DOHH2 (cell line): ENCODE results near the gene EPHB2.

Source experiments
- CTCF ChIP-seq: fragments of 200-600 bp; sonication (generic); IDR thresholded peaks from one replicate; pipeline ENCODE4 v1.5.1; 2014; ENCODE audit warnings: antibody characterized with exemption, mild to moderate bottlenecking, low read depth, low read length; ENCODE audit not compliant: poor library complexity, severe bottlenecking
- EZH2phosphoT487 ChIP-seq: fragments of 200-600 bp; sonication (generic); IDR thresholded peaks from 2 replicates; pipeline ENCODE4 v1.6.1; 2017; ENCODE audit warnings: borderline replicate concordance, mild to moderate bottlenecking, antibody characterized with exemption, low read length, moderate library complexity, mixed read lengths

GRCh38 chr1:22705586-22705985 lies 5.1 kb upstream of the EPHB2 start:
- TF ChIP-seq CTCF (no peak), EZH2phosphoT487 (no peak)
